NCI-H1092 (cell line): ENCODE results near the gene RTTN.

Experiments
- DNase-seq: peaks from one replicate; lab custom pipeline; 2025; lab: John Stamatoyannopoulos, UW

RTTN gene

GRCh38 chr18:70082430-70082829 is 123.1 kb downstream of the RTTN start:
- DNase-seq, result no peak

- DNase-seq, result no peak
These were observed 127.4 kb downstream of the RTTN start for GRCh38 chr18:70078106-70078505.

- DNase-seq, result no peak
These were observed 129.6 kb downstream of the RTTN start for GRCh38 chr18:70075906-70076305.

GRCh38 chr18:70074116-70074515 is 131.4 kb downstream of the RTTN start:
- no peak for DNase-seq

GRCh38 chr18:70073432-70073831 is 132.1 kb downstream of the RTTN start:
- DNase-seq, result no peak

- DNase-seq, result peak; percentile 9
These were observed 132.8 kb downstream of the RTTN start for GRCh38 chr18:70072678-70073077.

- DNase-seq, result no peak
These were observed 135.5 kb downstream of the RTTN start for GRCh38 chr18:70069965-70070364.

- DNase-seq, result no peak
These were observed 136.1 kb downstream of the RTTN start for GRCh38 chr18:70069382-70069781.

- no peak for DNase-seq
These were observed 136.5 kb downstream of the RTTN start for GRCh38 chr18:70068981-70069380.

- no peak for DNase-seq
These were observed 145.8 kb downstream of the RTTN start for GRCh38 chr18:70059684-70060083.

- no peak for DNase-seq
These were observed 146.6 kb downstream of the RTTN start for GRCh38 chr18:70058916-70059315.

GRCh38 chr18:70047931-70048603 is 157.4 kb downstream of the RTTN start:
- DNase-seq, result no peak

- DNase-seq, result no peak
These were observed 158.7 kb downstream of the RTTN start for GRCh38 chr18:70046796-70047195.

- no peak for DNase-seq
These were observed 159.3 kb downstream of the RTTN start for GRCh38 chr18:70046207-70046606.

GRCh38 chr18:70044632-70045031 is 160.9 kb downstream of the RTTN start:
- no peak for DNase-seq

- no peak for DNase-seq
These were observed 163.9 kb downstream of the RTTN start for GRCh38 chr18:70041459-70042050.

GRCh38 chr18:70039186-70039585 is 166.3 kb downstream of the RTTN start:
- no peak for DNase-seq

GRCh38 chr18:70037431-70038061 is 167.9 kb downstream of the RTTN start:
- DNase-seq, result no peak

- no peak for DNase-seq
These were observed 168.6 kb downstream of the RTTN start for GRCh38 chr18:70036771-70037347.

GRCh38 chr18:70036168-70036567 is 169.3 kb downstream of the RTTN start:
- no peak for DNase-seq

GRCh38 chr18:70031221-70031620 is 174.3 kb downstream of the RTTN start:
- no peak for DNase-seq

- DNase-seq, result no peak
These were observed 174.8 kb downstream of the RTTN start for GRCh38 chr18:70030728-70031127.

GRCh38 chr18:70029163-70029562 is 176.3 kb downstream of the RTTN start:
- no peak for DNase-seq
